Endothelial cell of umbilical vein (primary cell): Measurements from ENCODE around the gene MCM7. TPM values are rescaled to one million over a fixed set of nuclear protein-coding genes. Genes with fewer than 3 reads are reported as not detected.

Source experiments
- BruUV-seq: library from RNA; stranded (reverse); fragments of 400-500 nt; replicated peaks from 2 replicates; lab custom pipeline; 2021; lab: Mats Ljungman, UMichigan
- CTCF ChIA-PET: fragments of 300-600, 350-600 bp; sonication (Branson Sonifier 250); formaldehyde crosslinking; loops from one replicate; lab custom pipeline; 2021; ENCODE audit warnings: antibody characterized with exemption, inconsistent platforms; lab: Charles Lee
- POLR2A ChIA-PET: fragments of 300-600, 350-600 bp; sonication (Branson Sonifier 250); formaldehyde crosslinking; loops from one replicate; lab custom pipeline; 2021; ENCODE audit warnings: antibody characterized with exemption, inconsistent platforms; lab: Charles Lee
- DNase-seq: peaks from one replicate; pipeline ENCODE4 v3.0.0-alpha.2; 2011; ENCODE audit warnings: low read depth, low spot score
- FAIRE-seq: peaks from 2 replicates; lab custom pipeline; 2011; peaks lifted over from hg19 to GRCh38; lab: Jason Lieb, UNC
- H2AFZ ChIP-seq: 2 replicates; pipeline ENCODE4 v1.6.0; 2012; ENCODE audit warnings: low read depth, low read length, control low read depth, inconsistent platforms
- H3K27ac ChIP-seq: 2 replicates; pipeline ENCODE4 v1.5.1; 2011; ENCODE audit warnings: low read depth, mild to moderate bottlenecking, control low read depth, low read length, moderate library complexity; ENCODE audit not compliant: insufficient read depth
- H3K27me3 ChIP-seq, 2 experiments: 2 replicates each; pipeline versions ENCODE4 v1.6.0 to v1.6.1; 2011; ENCODE audit warnings: low read length in 2 of 2, mixed read lengths in 1 of 2; ENCODE audit not compliant: control insufficient read depth in 2 of 2, insufficient read depth in 2 of 2
- H3K36me3 ChIP-seq, 2 experiments: 2 replicates in 1 of 2; 3 replicates in 1 of 2; pipeline ENCODE4 v1.5.1; 2011; ENCODE audit warnings: low read length in 2 of 2, mild to moderate bottlenecking in 1 of 2, moderate library complexity in 1 of 2; ENCODE audit not compliant: control insufficient read depth in 2 of 2, insufficient read depth in 2 of 2; ENCODE audit errors: extremely low read depth in 1 of 2
- H3K4me1 ChIP-seq: 3 replicates; pipeline ENCODE4 v1.5.1; 2011; ENCODE audit warnings: mild to moderate bottlenecking, low read length; ENCODE audit not compliant: control insufficient read depth, insufficient read depth; ENCODE audit errors: extremely low read depth
- H3K4me2 ChIP-seq: 2 replicates; pipeline ENCODE4 v1.6.1; 2011; ENCODE audit warnings: low read length, control low read depth, mixed read lengths; ENCODE audit not compliant: insufficient read depth
- H3K4me3 ChIP-seq, 3 experiments: fragments of 200-600 bp in 1 of 3; sonication (generic), shearing (Covaris generic) in 1 of 3; replicated peaks in 1 of 3; 2 replicates each; pipeline ENCODE4 v1.5.1; 2011 to 2016; ENCODE audit warnings: control low read depth in 3 of 3, low read length in 3 of 3, mild to moderate bottlenecking in 2 of 3, inconsistent platforms in 1 of 3, low read depth in 1 of 3, moderate library complexity in 1 of 3; ENCODE audit not compliant: insufficient read depth in 1 of 3
- H3K79me2 ChIP-seq: 2 replicates; pipeline ENCODE4 v1.6.0; 2012; ENCODE audit warnings: low read length, inconsistent platforms; ENCODE audit not compliant: control insufficient read depth, insufficient read depth
- H3K9ac ChIP-seq: replicated peaks from 2 replicates; pipeline ENCODE3; 2011; ENCODE audit warnings: low read length, control low read depth; ENCODE audit not compliant: insufficient read depth; ENCODE audit errors: extremely low read depth
- H3K9me1 ChIP-seq: replicated peaks from 3 replicates; pipeline ENCODE4 v1.6.0; 2011; ENCODE audit warnings: mild to moderate bottlenecking, low read length; ENCODE audit not compliant: control insufficient read depth, insufficient read depth; ENCODE audit errors: extremely low read depth
- H3K9me3 ChIP-seq: replicated peaks from 2 replicates; pipeline ENCODE4 v1.5.1; 2012; ENCODE audit warnings: low read length, inconsistent platforms; ENCODE audit not compliant: control insufficient read depth, insufficient read depth
- H4K20me1 ChIP-seq: replicated peaks from 2 replicates; pipeline ENCODE3; 2011; ENCODE audit warnings: mild to moderate bottlenecking, low read length; ENCODE audit not compliant: control insufficient read depth, insufficient read depth; ENCODE audit errors: extremely low read depth
- EZH2 ChIP-seq: IDR thresholded peaks from 2 replicates; pipeline ENCODE4 v1.6.1; 2012; ENCODE audit warnings: borderline replicate concordance, low read depth, mild to moderate bottlenecking, moderate library complexity, low read length, inconsistent platforms; ENCODE audit not compliant: severe bottlenecking
- FOS ChIP-seq: IDR thresholded peaks from 2 replicates; pipeline ENCODE4 v1.6.1; 2011; ENCODE audit warnings: mild to moderate bottlenecking, low read length, moderate library complexity, borderline replicate concordance; ENCODE audit not compliant: insufficient read depth
- GATA2 ChIP-seq: IDR thresholded peaks from 2 replicates; pipeline ENCODE4 v1.7.0; 2011; ENCODE audit warnings: low read depth, mild to moderate bottlenecking, moderate library complexity, mixed read lengths, low read length; ENCODE audit not compliant: insufficient read length, insufficient read depth
- JUN ChIP-seq: IDR thresholded peaks from 2 replicates; pipeline ENCODE4 v1.6.1; 2011; ENCODE audit warnings: borderline replicate concordance, low read depth; ENCODE audit not compliant: insufficient read length, insufficient read depth
- MAX ChIP-seq: IDR thresholded peaks from 2 replicates; pipeline ENCODE4 v1.6.1; 2011; ENCODE audit not compliant: insufficient read depth, insufficient read length
- POLR2A ChIP-seq: IDR thresholded peaks from 2 replicates; pipeline ENCODE4 v1.6.1; 2012; ENCODE audit warnings: low read depth, mild to moderate bottlenecking, control low read depth, low read length
- POLR2AphosphoS5 ChIP-seq: IDR thresholded peaks from 2 replicates; pipeline ENCODE4 v1.6.1; 2012; ENCODE audit warnings: low read depth, mild to moderate bottlenecking, control low read depth, low read length, moderate library complexity; ENCODE audit not compliant: insufficient read depth
- dilution Hi-C: fragments of 300-500 bp; cut with MboI; formaldehyde crosslinking; loops from one replicate; pipeline ENCODE4 v1.15.0; 2019; ENCODE audit warnings: low sequenced_read_pairs; ENCODE audit not compliant: extremely low pct_ligation_motif_present
- intact Hi-C: fragments of 100-400 bp; cut with micrococcal nuclease; formaldehyde crosslinking; loops from one replicate; pipeline ENCODE4 v1.10.0; 2022
- polyA plus RNA-seq, 4 experiments: library from polyadenylated mRNA; depleted of rRNA in 3 of 4; stranded (reverse) in 3 of 4; unstranded in 1 of 4; fragments of >200 nt; gene quantifications; 2 replicates each; pipeline versions ENCODE4 v1.2.1 to v1.2.3, GENCODE V29; 2011 to 2012; ENCODE audit warnings: missing spikeins in 1 of 4
- total RNA-seq: library from RNA; stranded (reverse); gene quantifications from 2 replicates; pipeline ENCODE4 v1.2.3, GENCODE V29; 2021

MCM7 gene
- total and polyA plus RNA-seq, 2 donors (not counting 3 experiments of a cell fraction or from before 2014, with no cell fraction given): 156 to 187 TPM

GRCh38 chr7:100088095-100088620 lies 13.0 kb downstream of the MCM7 start:
- CTCF ChIA-PET: interaction anchor here (0.6 to 2.9 kb wide), 3 partner anchors 13 to 350 kb away, joined by 4 to 18 read pairs (median 5); partner anchors contain the start of genes AP4M1 and MCM7
- BruUV-seq: TSS peak; percentile 58
- TF ChIP-seq GATA2 (no peak), FOS (no peak)

GRCh38 chr7:100087055-100087750 lies 14.0 kb downstream of the MCM7 start:
- H4K20me1 ChIP-seq: no peaks in the 10 kb centered on the region
- H3K36me3 ChIP-seq: peaks cover 7 to 10% of the 10 kb centered on the region in 2 experiments
- peak overlapping the region; percentile 14 for H2AFZ ChIP-seq
- FAIRE-seq (peak; percentile 99), DNase-seq (peak; percentile 97)
- H3K79me2 ChIP-seq: peaks cover 17% of the 10 kb centered on the region
- no TSS peak for BruUV-seq
- ChIA-PET POLR2A (interaction anchor here (0.7 to 2.0 kb wide), 4 partner anchors 10 to 1013 kb away, joined by 3 to 10 read pairs (median 4); partner anchors contain the start of genes MCM7 and TRIM4), CTCF (interaction anchor here (0.6 to 2.9 kb wide), 4 partner anchors 14 to 619 kb away, joined by 3 to 18 read pairs (median 4); partner anchors contain the start of genes AP4M1, MCM7 and POP7)
- H3K27me3 ChIP-seq: no peaks in the 10 kb centered on the region
- no peaks in the 10 kb centered on the region for H3K9me3 ChIP-seq
- intact Hi-C loops: loop anchor here (1.0 to 10.0 kb wide), 3 partner anchors 14 to 172 kb away; partner anchors contain the start of genes AP4M1, MBLAC1, MCM7 and TRIM4
- TF ChIP-seq JUN (peak; percentile 98), FOS (peak; percentile 90), POLR2AphosphoS5 (peak; percentile 84), MAX (no peak), GATA2 (peak; percentile 75), POLR2A (no peak), EZH2 (no peak)
- dilution Hi-C loops: no loop called here
- peaks cover 33% of the 10 kb centered on the region for H3K4me1 ChIP-seq
- H3K4me2 ChIP-seq: peak overlapping the region; percentile 73
- peak overlapping the region in 1 of 3 experiments; percentile 16 for H3K4me3 ChIP-seq
- H3K9ac ChIP-seq: peak overlapping the region; percentile 84
- peak overlapping the region; percentile 94 for H3K27ac ChIP-seq
- H3K9me1 ChIP-seq: no peaks in the 10 kb centered on the region

More at GRCh38 chr7:100088095-100088620, 13.0 kb downstream of the MCM7 start:
- H3K9me3 ChIP-seq: no peaks in the 10 kb centered on the region
- H4K20me1 ChIP-seq: no peaks in the 10 kb centered on the region
- FAIRE-seq (no peak), DNase-seq (no peak)
- H3K4me1 ChIP-seq: peaks cover 32% of the 10 kb centered on the region
- H2AFZ ChIP-seq: no peak overlapping the region
- H3K4me2 ChIP-seq: peak overlapping the region; percentile 45
- peaks cover 17% of the 10 kb centered on the region for H3K79me2 ChIP-seq
- dilution Hi-C loops (no loop called here), intact Hi-C loops (loop anchor here (10.0 kb wide), 1 partner anchor 173 kb away; the partner anchor contains the start of gene TRIM4)
- POLR2A ChIA-PET: interaction anchor here (1.0 to 2.0 kb wide), 2 partner anchors 12 to 13 kb away, joined by 6 to 10 read pairs; partner anchors contain the start of genes AP4M1 and MCM7
- no peaks in the 10 kb centered on the region for H3K27me3 ChIP-seq
- H3K9me1 ChIP-seq: no peaks in the 10 kb centered on the region
- peak overlapping the region in 1 of 3 experiments; percentile 74 for H3K4me3 ChIP-seq
- H3K27ac ChIP-seq: peak overlapping the region; percentile 94
- peak overlapping the region; percentile 90 for H3K9ac ChIP-seq
- peaks cover 15 to 16% of the 10 kb centered on the region in 2 experiments for H3K36me3 ChIP-seq
